Measurements from ENCODE around the gene CELF5. TPM values are rescaled to one million over a fixed set of nuclear protein-coding genes. Genes with fewer than 3 reads are reported as not detected.

The CELF5 gene
- total RNA-seq, 2 experiments from 2014 or later, result not detected

GRCh38 chr19:3270902-3271301 is 46.4 kb downstream of the CELF5 start:
- Mint-ChIP-seq H3K27ac (no peak overlapping the region), H3K27me3 (peaks cover 33% of the 10 kb centered on the region), H3K4me1 (peaks cover 12% of the 10 kb centered on the region), H3K36me3 (no peaks in the 10 kb centered on the region), H3K4me3 (no peak overlapping the region), H3K9me3 (ENCODE audit: low read depth) (no peaks in the 10 kb centered on the region)
- CTCF ChIA-PET, result interaction anchor here (1.1 to 1.3 kb wide), 2 partner anchors 159 to 320 kb away, joined by 3 to 5 read pairs; no protein-coding TSS in a partner anchor
- ATAC-seq (no peak), DNase-seq (peak; percentile 62)

- Mint-ChIP-seq H3K4me3 (no peak overlapping the region), H3K9me3 (ENCODE audit: low read depth) (no peaks in the 10 kb centered on the region), H3K4me1 (peaks cover 13% of the 10 kb centered on the region), H3K27me3 (peaks cover 33% of the 10 kb centered on the region), H3K27ac (no peak overlapping the region), H3K36me3 (no peaks in the 10 kb centered on the region)
- DNase-seq (no peak), ATAC-seq (no peak)
- CTCF ChIA-PET, result interaction anchor here (0.9 to 1.8 kb wide), 2 partner anchors 157 to 213 kb away, joined by 3 to 5 read pairs; no protein-coding TSS in a partner anchor
Measured at GRCh38 chr19:3272401-3272931, 48.0 kb downstream of the CELF5 start.

GRCh38 chr19:3272952-3273351 is 48.5 kb downstream of the CELF5 start:
- peaks cover 33% of the 10 kb centered on the region for H3K27me3 Mint-ChIP-seq
- H3K9me3 Mint-ChIP-seq (ENCODE audit: low read depth), result no peaks in the 10 kb centered on the region
- H3K4me1 Mint-ChIP-seq, result peaks cover 13% of the 10 kb centered on the region
- DNase-seq (no peak), ATAC-seq (no peak)
- H3K4me3 Mint-ChIP-seq, result no peak overlapping the region
- H3K27ac Mint-ChIP-seq, result no peak overlapping the region
- no peaks in the 10 kb centered on the region for H3K36me3 Mint-ChIP-seq
- CTCF ChIA-PET, result interaction anchor here (0.9 to 1.8 kb wide), 2 partner anchors 157 to 213 kb away, joined by 3 to 5 read pairs; no protein-coding TSS in a partner anchor

DNA sequence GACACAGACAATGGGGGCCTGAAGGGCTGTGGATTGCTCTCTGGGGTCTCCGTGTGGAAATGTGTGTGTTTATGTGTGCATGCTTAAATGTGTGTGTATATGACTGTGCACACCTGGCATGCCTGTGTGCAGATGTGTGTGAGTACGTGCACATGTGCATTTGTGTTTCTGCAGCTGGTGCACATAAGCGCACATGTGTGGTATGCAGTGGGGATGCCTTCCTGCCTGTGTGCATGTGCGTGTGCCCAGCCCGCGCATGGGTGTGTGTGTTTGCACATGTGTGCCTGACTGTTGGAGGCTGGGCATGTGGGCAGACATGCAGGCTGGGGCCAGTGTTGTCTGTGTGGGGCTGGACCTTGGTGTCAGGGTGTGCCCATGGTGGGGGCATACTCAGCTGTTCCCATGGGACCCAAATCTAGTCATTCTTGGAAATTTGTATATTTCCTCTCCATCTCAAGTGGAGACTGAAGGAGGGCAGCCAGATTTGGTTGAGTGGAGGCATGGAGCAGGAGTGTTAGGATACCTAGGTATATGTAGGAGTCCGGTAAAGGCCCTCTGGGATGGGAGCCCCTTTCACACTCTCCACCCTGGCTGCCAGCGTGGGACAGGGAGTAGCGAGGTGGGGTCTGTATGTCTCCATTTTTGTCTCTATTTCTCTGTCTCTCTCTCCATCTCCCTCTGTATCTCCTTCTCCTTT is 49.9 kb downstream of the CELF5 start:
- Mint-ChIP-seq H3K36me3 (no peaks in the 10 kb centered on the region), H3K27ac (no peak overlapping the region), H3K4me1 (peaks cover 13% of the 10 kb centered on the region), H3K27me3 (peaks cover 20% of the 10 kb centered on the region), H3K9me3 (ENCODE audit: low read depth) (no peaks in the 10 kb centered on the region), H3K4me3 (peak overlapping the region; percentile 76)
- DNase-seq, result no peak
- CTCF ChIA-PET, result interaction anchor here (0.7 to 2.1 kb wide), 4 partner anchors 10 to 416 kb away, joined by 3 to 12 read pairs (median 4); partner anchors contain the start of gene CELF5
- ATAC-seq, result no peak

DNA sequence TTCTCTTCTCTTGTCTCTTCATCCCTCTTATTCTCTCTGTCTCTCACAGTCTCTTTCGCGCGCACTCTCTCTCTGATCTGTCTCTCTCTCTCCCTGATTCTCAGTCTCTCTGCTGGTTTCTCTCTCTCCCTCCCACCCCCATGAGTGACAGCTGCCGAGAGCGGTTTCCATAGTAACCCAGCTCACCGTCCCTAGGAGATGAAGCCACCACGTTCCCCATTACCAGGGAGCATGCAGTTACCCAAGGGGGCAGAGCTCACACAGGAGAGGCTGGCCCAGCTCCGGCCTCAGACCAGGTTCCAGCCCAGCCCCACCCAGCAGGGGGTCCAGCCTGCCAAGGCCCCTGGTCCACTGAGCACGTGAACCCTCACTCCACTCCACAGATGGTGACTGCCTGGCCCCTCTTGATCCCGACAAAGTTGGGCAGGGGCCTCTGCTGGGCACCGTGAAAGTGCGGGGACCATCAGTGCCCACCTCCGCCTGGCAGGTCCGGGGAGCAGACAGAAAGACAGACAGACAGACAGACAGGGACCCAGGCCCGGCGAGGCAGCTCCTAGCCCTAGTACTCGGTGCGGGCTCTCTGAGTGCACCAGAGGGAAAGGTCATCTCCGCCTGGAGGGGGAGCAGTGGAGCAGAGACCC is 50.6 kb downstream of the CELF5 start:
- Mint-ChIP-seq H3K9me3 (ENCODE audit: low read depth) (no peaks in the 10 kb centered on the region), H3K27ac (peak overlapping the region; percentile 81), H3K4me3 (peak overlapping the region; percentile 76), H3K27me3 (peaks cover 13% of the 10 kb centered on the region), H3K36me3 (no peaks in the 10 kb centered on the region), H3K4me1 (peaks cover 13% of the 10 kb centered on the region)
- CTCF ChIA-PET, result interaction anchor here (0.7 to 2.1 kb wide), 9 partner anchors 9 to 324 kb away, joined by 3 to 12 read pairs (median 3); partner anchors contain the start of gene CELF5
- peak; percentile 50 for ATAC-seq
- peak; percentile 56 for DNase-seq

DNA sequence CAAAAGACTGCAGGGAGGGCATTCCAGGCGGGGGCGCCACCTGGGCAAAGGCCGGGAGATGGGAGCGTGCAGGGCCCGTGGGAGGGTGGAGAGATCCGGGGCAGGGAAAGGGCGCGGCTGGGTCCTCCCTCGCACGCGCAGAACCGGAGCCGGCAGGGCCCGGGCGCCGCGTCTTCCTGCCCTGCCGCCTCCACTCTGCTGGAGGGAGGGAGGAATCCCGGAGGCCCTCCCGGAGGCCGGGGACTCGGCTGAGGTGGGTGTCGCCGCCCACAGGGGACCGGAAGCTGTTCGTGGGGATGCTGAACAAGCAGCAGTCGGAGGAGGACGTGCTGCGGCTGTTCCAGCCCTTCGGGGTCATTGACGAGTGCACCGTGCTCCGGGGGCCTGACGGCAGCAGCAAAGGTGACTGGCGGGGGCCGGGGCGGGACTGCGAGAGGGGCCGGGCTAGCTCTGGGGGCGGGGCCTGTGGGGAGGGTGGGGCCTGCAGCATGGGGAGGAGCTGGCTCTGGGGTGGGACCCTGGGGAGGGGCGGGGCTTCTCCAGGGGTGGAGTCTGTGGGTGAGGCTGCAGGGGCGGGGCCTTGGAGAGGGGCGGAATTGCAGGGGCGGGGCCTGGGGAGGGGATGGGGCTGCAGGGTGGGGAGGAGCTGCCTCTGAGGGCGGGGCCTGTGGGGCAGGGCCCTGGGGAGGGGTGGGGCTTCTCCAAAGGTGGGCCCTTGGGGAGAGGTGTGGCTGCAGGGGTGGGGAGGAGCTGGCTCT is 51.3 kb downstream of the CELF5 start:
- peaks cover 11% of the 10 kb centered on the region for H3K27me3 Mint-ChIP-seq
- peak overlapping the region; percentile 76 for H3K4me3 Mint-ChIP-seq
- H3K27ac Mint-ChIP-seq, result peak overlapping the region; percentile 81
- H3K9me3 Mint-ChIP-seq (ENCODE audit: low read depth), result no peaks in the 10 kb centered on the region
- peaks cover 13% of the 10 kb centered on the region for H3K4me1 Mint-ChIP-seq
- no peaks in the 10 kb centered on the region for H3K36me3 Mint-ChIP-seq
- DNase-seq (peak; percentile 94), ATAC-seq (peak; percentile 87)
- CTCF ChIA-PET, result interaction anchor here (0.5 to 2.1 kb wide), 15 partner anchors 9 to 325 kb away, joined by 3 to 12 read pairs (median 3); partner anchors contain the start of gene CELF5

DNA sequence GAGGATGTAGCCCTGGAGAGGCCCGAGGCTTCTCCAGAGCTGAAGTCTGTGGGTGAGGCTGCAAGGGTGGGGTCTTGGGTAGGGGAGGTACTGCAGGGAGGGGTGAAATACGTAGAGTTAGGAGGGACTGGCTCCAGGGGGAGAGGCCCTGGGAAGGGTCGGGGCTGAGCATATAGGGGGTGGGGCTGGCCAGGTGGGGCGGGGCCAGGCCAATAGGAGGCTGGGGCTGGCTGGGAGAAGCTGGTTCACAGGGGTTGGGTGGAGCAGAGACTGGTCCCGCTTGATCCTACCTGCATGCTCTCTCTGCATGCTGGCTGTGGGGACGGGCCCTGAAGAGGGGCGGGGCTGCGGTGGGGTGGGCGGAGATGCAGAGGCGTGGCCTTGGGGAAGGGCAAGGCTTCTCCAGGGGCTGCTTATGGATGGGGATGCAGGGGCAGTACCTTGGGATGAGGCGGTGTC is 51.9 kb downstream of the CELF5 start:
- DNase-seq (peak; percentile 66), ATAC-seq (no peak)
- Mint-ChIP-seq H3K27me3 (peaks cover 10% of the 10 kb centered on the region), H3K4me1 (peaks cover 13% of the 10 kb centered on the region), H3K27ac (no peak overlapping the region), H3K36me3 (no peaks in the 10 kb centered on the region), H3K9me3 (ENCODE audit: low read depth) (no peaks in the 10 kb centered on the region), H3K4me3 (no peak overlapping the region)
- CTCF ChIA-PET, result interaction anchor here (0.5 to 2.1 kb wide), 13 partner anchors 8 to 163 kb away, joined by 3 to 12 read pairs (median 3); no protein-coding TSS in a partner anchor

- H3K27ac Mint-ChIP-seq, result no peak overlapping the region
- no peak for ATAC-seq
- H3K4me1 Mint-ChIP-seq, result peaks cover 13% of the 10 kb centered on the region
- no peaks in the 10 kb centered on the region for H3K27me3 Mint-ChIP-seq
- DNase-seq, result no peak
- CTCF ChIA-PET, result interaction anchor here (0.6 kb wide), 1 partner anchor 774 kb away, joined by 3 read pairs; no protein-coding TSS in a partner anchor
- H3K4me3 Mint-ChIP-seq, result no peak overlapping the region
- H3K9me3 Mint-ChIP-seq (ENCODE audit: low read depth), result no peaks in the 10 kb centered on the region
- no peaks in the 10 kb centered on the region for H3K36me3 Mint-ChIP-seq
Measured at GRCh38 chr19:3277649-3278048, 53.2 kb downstream of the CELF5 start.

DNA sequence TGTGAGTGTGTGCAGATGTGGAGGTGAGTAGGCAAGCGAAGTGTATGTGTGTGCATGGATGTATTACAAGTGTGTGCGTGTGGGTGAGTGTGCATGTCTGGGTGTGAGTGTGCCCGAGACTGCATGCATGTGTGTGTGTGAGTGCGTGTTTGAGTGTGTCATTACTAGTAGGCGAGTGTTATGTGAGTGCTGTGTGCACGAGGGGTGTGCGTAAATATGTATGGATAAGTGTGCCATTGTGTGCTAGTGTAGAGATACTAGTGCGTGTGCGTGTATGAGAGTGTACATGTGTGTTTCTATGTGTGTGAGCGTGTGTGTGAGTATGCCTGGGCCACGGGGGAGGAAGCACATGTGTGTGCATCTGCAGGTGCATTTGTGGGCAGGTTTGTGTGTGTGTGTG is 53.8 kb downstream of the CELF5 start:
- Mint-ChIP-seq H3K4me3 (no peak overlapping the region), H3K36me3 (no peaks in the 10 kb centered on the region), H3K4me1 (peaks cover 13% of the 10 kb centered on the region), H3K9me3 (ENCODE audit: low read depth) (no peaks in the 10 kb centered on the region), H3K27me3 (no peaks in the 10 kb centered on the region), H3K27ac (no peak overlapping the region)
- no peak for DNase-seq
- ATAC-seq, result no peak
- CTCF ChIA-PET, result interaction anchor here (0.6 kb wide), 1 partner anchor 775 kb away, joined by 3 read pairs; no protein-coding TSS in a partner anchor

DNA sequence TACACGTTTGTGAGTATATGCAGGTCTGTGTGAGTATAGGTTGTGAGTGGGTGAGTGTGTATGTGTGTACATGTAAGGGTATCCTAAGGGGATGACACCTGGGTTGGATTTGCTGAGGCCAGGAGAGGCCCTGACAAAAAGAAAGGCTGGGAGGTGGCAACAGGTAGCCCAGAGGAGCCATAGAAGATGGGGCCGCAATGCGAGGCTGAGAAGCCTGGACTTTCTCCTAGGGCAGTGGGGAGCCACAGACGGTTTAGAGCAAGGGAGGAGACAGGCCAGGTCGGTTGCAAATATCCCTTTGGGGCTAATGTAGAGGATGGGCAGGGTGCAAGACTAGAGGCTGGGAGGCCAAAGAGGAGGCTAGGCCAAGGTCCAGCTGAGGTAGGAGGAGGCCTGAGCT is 54.3 kb downstream of the CELF5 start:
- Mint-ChIP-seq H3K27ac (no peak overlapping the region), H3K4me3 (no peak overlapping the region), H3K36me3 (no peaks in the 10 kb centered on the region), H3K9me3 (ENCODE audit: low read depth) (no peaks in the 10 kb centered on the region), H3K27me3 (no peaks in the 10 kb centered on the region), H3K4me1 (peaks cover 13% of the 10 kb centered on the region)
- no peak for DNase-seq
- ATAC-seq, result no peak
- CTCF ChIA-PET, result no interaction called here

DNA sequence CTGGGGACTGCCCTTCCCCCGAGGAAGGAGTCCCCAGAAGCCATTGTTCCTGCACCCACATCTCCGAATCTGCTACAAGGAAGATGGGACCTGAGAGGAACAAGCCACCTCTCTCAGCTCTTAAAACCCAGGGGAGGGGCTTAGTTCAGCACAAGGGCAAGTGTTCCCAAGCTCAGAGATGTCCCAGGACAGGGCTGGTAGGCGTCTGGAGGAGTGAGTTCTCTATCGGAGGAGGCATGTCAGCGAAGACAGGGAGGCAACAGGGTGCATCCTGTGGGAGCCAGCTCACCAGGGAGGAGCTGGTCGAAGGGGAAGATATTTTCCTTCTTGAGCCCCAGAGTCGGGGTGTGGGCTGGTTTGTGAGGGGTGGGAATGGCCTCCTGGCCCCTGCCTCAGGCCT is 54.8 kb downstream of the CELF5 start:
- peaks cover 13% of the 10 kb centered on the region for H3K4me1 Mint-ChIP-seq
- ATAC-seq (no peak), DNase-seq (no peak)
- no peaks in the 10 kb centered on the region for H3K9me3 Mint-ChIP-seq (ENCODE audit: low read depth)
- CTCF ChIA-PET, result no interaction called here
- H3K27me3 Mint-ChIP-seq, result peaks cover 2% of the 10 kb centered on the region
- no peak overlapping the region for H3K27ac Mint-ChIP-seq
- H3K4me3 Mint-ChIP-seq, result no peak overlapping the region
- no peaks in the 10 kb centered on the region for H3K36me3 Mint-ChIP-seq

- H3K36me3 Mint-ChIP-seq, result no peaks in the 10 kb centered on the region
Measured at GRCh38 chr19:3281026-3281425, 56.6 kb downstream of the CELF5 start.

GRCh38 chr19:3282155-3282554 is 57.7 kb downstream of the CELF5 start:
- H3K4me3 Mint-ChIP-seq, result no peak overlapping the region
- ATAC-seq (no peak), DNase-seq (no peak)
- no peak overlapping the region for H3K27ac Mint-ChIP-seq
- H3K9me3 Mint-ChIP-seq (ENCODE audit: low read depth), result no peaks in the 10 kb centered on the region
- no peaks in the 10 kb centered on the region for H3K36me3 Mint-ChIP-seq
- H3K27me3 Mint-ChIP-seq, result peaks cover 2% of the 10 kb centered on the region
- peaks cover 9% of the 10 kb centered on the region for H3K4me1 Mint-ChIP-seq
- CTCF ChIA-PET, result interaction anchor here (1.6 kb wide), 1 partner anchor 23 kb away, joined by 5 read pairs; no protein-coding TSS in a partner anchor

More at GRCh38 chr19:3281026-3281425, 56.6 kb downstream of the CELF5 start:
- Mint-ChIP-seq H3K27me3 (peaks cover 2% of the 10 kb centered on the region), H3K4me3 (no peak overlapping the region), H3K9me3 (ENCODE audit: low read depth) (no peaks in the 10 kb centered on the region), H3K27ac (no peak overlapping the region), H3K4me1 (peaks cover 10% of the 10 kb centered on the region)
- DNase-seq (no peak), ATAC-seq (no peak)
- CTCF ChIA-PET, result interaction anchor here (1.6 kb wide), 1 partner anchor 24 kb away, joined by 5 read pairs; no protein-coding TSS in a partner anchor

Data from activated CD8-positive, alpha-beta memory T cell treated with anti-CD3 and anti-CD28 coated beads, Interleukin-2, amount 10 ng/mL, durations not matched to agents 7 days and 5 days (primary cell).